Astrocyte of the hippocampus (primary cell): ENCODE data around the gene PDZD8.
A peak's percentile ranks its signal among the peaks of the same experiment; 100 is the strongest.
"Not testable (repeated sequence)": the region's sequence is repeated elsewhere in the genome, so short reads cannot be mapped to it uniquely, and the experiment has no call there.

Experiments
- DNase-seq: peaks from one replicate; pipeline ENCODE4 v3.0.0; 2011; ENCODE audit warnings: low read depth, low spot score

PDZD8 gene

GRCh38 chr10:117254774-117255735 lies 120.2 kb downstream of the PDZD8 start:
- no peak for DNase-seq

GRCh38 chr10:117254338-117254737 lies 120.9 kb downstream of the PDZD8 start:
- no peak for DNase-seq

GRCh38 chr10:117253908-117254307 lies 121.3 kb downstream of the PDZD8 start:
- no peak for DNase-seq

GRCh38 chr10:117250411-117250810 lies 124.8 kb downstream of the PDZD8 start:
- no peak for DNase-seq

- DNase-seq: no peak
Measured at GRCh38 chr10:117249493-117250093, 125.6 kb downstream of the PDZD8 start.

GRCh38 chr10:117248750-117249465 lies 126.3 kb downstream of the PDZD8 start:
- DNase-seq: peak; percentile 9

GRCh38 chr10:117246997-117247671 lies 128.1 kb downstream of the PDZD8 start:
- no peak for DNase-seq

- no peak for DNase-seq
Measured at GRCh38 chr10:117242463-117242832, 132.8 kb downstream of the PDZD8 start.

GRCh38 chr10:117241541-117242462 lies 133.4 kb downstream of the PDZD8 start:
- peak; percentile 40 for DNase-seq

GRCh38 chr10:117240621-117241529 lies 134.4 kb downstream of the PDZD8 start, which contains the start of gene SLC18A2:
SLC18A2 (plus strand) TSS chr10:117241114; CDS start chr10:117241694, 580 bp downstream.
- peak; percentile 9 for DNase-seq

GRCh38 chr10:117239721-117240620 lies 135.3 kb downstream of the PDZD8 start:
- DNase-seq: no peak

GRCh38 chr10:117239051-117239450 lies 136.2 kb downstream of the PDZD8 start:
- DNase-seq: no peak

- DNase-seq: no peak
Measured at GRCh38 chr10:117237401-117237991, 137.7 kb downstream of the PDZD8 start.

- not testable (repeated sequence) for DNase-seq
Measured at GRCh38 chr10:117230107-117230506, 145.1 kb downstream of the PDZD8 start.

- DNase-seq: no peak
Measured at GRCh38 chr10:117228210-117228609, 147.0 kb downstream of the PDZD8 start.
